Upper lobe of left lung (tissue), 6 donors: ENCODE measurements around the gene ABCF3. TPM values are rescaled to one million over a fixed set of nuclear protein-coding genes. Genes with fewer than 3 reads are reported as not detected.

ENCODE experiments used
- ATAC-seq, 2 donors: fragments of 200-7000 bp; cut with Tn5 transposase; one replicate each; pipeline ENCODE4 v1.9.1; 2022; ENCODE audit warnings: mild to moderate bottlenecking in 2 of 2, moderate library complexity in 2 of 2; ENCODE audit not compliant: low FRiP score in 2 of 2
- DNase-seq, 2 donors: peaks; one replicate each; pipeline ENCODE4 v3.0.0-alpha.2; 2019 to 2020
- H3K27ac ChIP-seq, 4 donors: fragments of 200-600 bp; sonication (generic); one replicate each; pipeline ENCODE4 v1.5.1; 2016 to 2019
- H3K27me3 ChIP-seq, 4 donors: fragments of 200-600 bp; sonication (generic); one replicate each; pipeline ENCODE4 v1.5.1; 2017 to 2019
- H3K36me3 ChIP-seq, 4 donors: fragments of 200-600 bp; sonication (generic); one replicate each; pipeline ENCODE4 v1.5.1; 2016 to 2019
- H3K4me1 ChIP-seq, 4 donors: fragments of 200-600 bp; sonication (generic); one replicate each; pipeline ENCODE4 v1.5.1; 2018 to 2019
- H3K4me3 ChIP-seq, 4 donors: fragments of 200-600 bp; sonication (generic); one replicate each; pipeline ENCODE4 v1.5.1; 2017 to 2019; ENCODE audit warnings: mild to moderate bottlenecking in 2 of 4, moderate library complexity in 1 of 4
- H3K9me3 ChIP-seq, 4 donors: fragments of 200-600 bp; sonication (generic); one replicate each; pipeline ENCODE4 v1.5.1; 2018 to 2019
- CTCF ChIP-seq, 6 experiments: fragments of 450-650 bp in 4 of 6; fragments of 200-600 bp in 2 of 6; sonication (generic) in 2 of 6; IDR thresholded peaks; one replicate each; pipeline ENCODE4 v1.5.1; 2016 to 2019; ENCODE audit warnings: antibody characterized with exemption in 6 of 6
- EP300 ChIP-seq, 4 donors: sonication (generic); formaldehyde crosslinking; IDR thresholded peaks; one replicate each; pipeline ENCODE4 v1.5.1; 2017; ENCODE audit warnings: antibody characterized with exemption in 4 of 4, control low read depth in 2 of 4
- POLR2A ChIP-seq, 4 donors: fragments of 450-650 bp; IDR thresholded peaks; one replicate each; pipeline ENCODE4 v1.5.1; 2016 to 2017; ENCODE audit warnings: antibody characterized with exemption in 4 of 4, mild to moderate bottlenecking in 2 of 4
- POLR2AphosphoS5 ChIP-seq, 2 donors: sonication (generic); formaldehyde crosslinking; IDR thresholded peaks; one replicate each; pipeline ENCODE4 v1.5.1; 2017; ENCODE audit warnings: antibody characterized with exemption in 2 of 2
- WGBS, 2 donors: methylation state at CpG; one replicate each; pipeline ENCODE4 v1.1.5; 2017 to 2018; 5-methylcytosine and 5-hydroxymethylcytosine counted together
- total RNA-seq, 6 donors: library from RNA; depleted of rRNA in 4 of 6; stranded (reverse); fragments of >200 nt in 4 of 6; gene quantifications; one replicate each; pipeline versions ENCODE4 v1.1.0 to v1.2.1, GENCODE V29; 2016 to 2021
- donor health status: DM: no; HTN: no; CAD: no; lungs with moderate emphysema.
- donor health status: DM: no; HTN: yes; CAD: no; lungs with severe emphysema.

The ABCF3 gene
- total RNA-seq, 6 donors from 2014 or later: 52.6 to 184 (median 73.1) TPM

GRCh38 chr3:184236636-184237035 is 50.6 kb downstream of the ABCF3 start:
- DNase-seq (no peak), ATAC-seq (no peak)
- TF ChIP-seq EP300 (IDR thresholded peaks at IDR 0.05): no peak
- no peak for TF ChIP-seq CTCF (IDR thresholded peaks at IDR 0.05)
- TF ChIP-seq POLR2A (IDR thresholded peaks at IDR 0.05): no peak
- TF ChIP-seq POLR2AphosphoS5 (IDR thresholded peaks at IDR 0.05): no peak
- Histone ChIP-seq H3K9me3 (no peaks in the 10 kb centered on the region), H3K4me3 (no peak overlapping the region), H3K27ac (no peak overlapping the region), H3K36me3 (no peaks in the 10 kb centered on the region), H3K27me3 (peaks cover 0 to 3% (median under 1%) of the 10 kb centered on the region in 4 donors), H3K4me1 (peaks cover 0 to 5% (median 2%) of the 10 kb centered on the region in 4 donors)
- 82 to 83% methylated on average over 3 of the region's 3 CpGs for WGBS, 2 donors

GRCh38 chr3:184237211-184237610 is 51.2 kb downstream of the ABCF3 start:
- ATAC-seq (no peak), DNase-seq (no peak)

DNA sequence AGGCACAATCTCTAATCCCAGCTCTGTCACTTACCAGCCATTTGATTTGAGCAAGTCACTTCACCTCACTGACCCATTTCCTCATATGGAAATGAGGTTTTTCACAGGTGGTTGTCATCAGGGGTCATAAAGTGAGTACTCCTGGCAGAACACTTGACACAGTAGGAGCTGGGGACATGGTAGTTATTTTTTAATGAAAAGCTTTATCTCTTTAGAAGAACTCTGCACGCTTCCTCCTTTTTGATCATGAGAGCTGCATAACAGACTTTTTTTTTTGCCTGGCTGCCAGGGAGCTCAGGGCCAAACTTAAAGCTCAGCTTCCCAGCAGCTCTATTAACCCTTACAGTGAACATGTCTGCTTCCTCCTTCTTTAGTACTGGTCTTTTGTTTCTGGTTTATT is 51.8 kb downstream of the ABCF3 start:
- no peak for DNase-seq
- TF ChIP-seq POLR2A (IDR thresholded peaks at IDR 0.05) (no peak), EP300 (IDR thresholded peaks at IDR 0.05) (no peak), POLR2AphosphoS5 (IDR thresholded peaks at IDR 0.05) (no peak), CTCF (IDR thresholded peaks at IDR 0.05) (no peak)
- Histone ChIP-seq H3K4me3 (no peak overlapping the region), H3K4me1 (peaks cover 0 to 8% (median 2%) of the 10 kb centered on the region in 4 donors), H3K36me3 (peaks cover 6 to 10% (median 7%) of the 10 kb centered on the region in 4 donors), H3K9me3 (no peaks in the 10 kb centered on the region), H3K27ac (no peak overlapping the region), H3K27me3 (peaks cover 0 to 3% (median 0%) of the 10 kb centered on the region in 4 donors)
- ATAC-seq: no peak
- 50 to 60% methylated on average over 1 of the region's 1 CpG for WGBS, 2 donors

More at GRCh38 chr3:184237211-184237610, 51.2 kb downstream of the ABCF3 start:
- peaks cover under 1 to 4% (median 1%) of the 10 kb centered on the region in 4 donors for H3K36me3 ChIP-seq
- TF ChIP-seq POLR2A (IDR thresholded peaks at IDR 0.05): no peak
- TF ChIP-seq EP300 (IDR thresholded peaks at IDR 0.05): no peak
- TF ChIP-seq POLR2AphosphoS5 (IDR thresholded peaks at IDR 0.05): no peak
- no peak for TF ChIP-seq CTCF (IDR thresholded peaks at IDR 0.05)
- WGBS, 2 donors: 81 to 92% methylated on average over 1 to 7 of the region's 7 CpGs
- H3K27ac ChIP-seq: no peak overlapping the region
- H3K4me1 ChIP-seq: peaks cover 0 to 8% (median 2%) of the 10 kb centered on the region in 4 donors
- H3K4me3 ChIP-seq: no peak overlapping the region
- peaks cover 0 to 3% (median 0%) of the 10 kb centered on the region in 4 donors for H3K27me3 ChIP-seq
- H3K9me3 ChIP-seq: no peaks in the 10 kb centered on the region

DNA sequence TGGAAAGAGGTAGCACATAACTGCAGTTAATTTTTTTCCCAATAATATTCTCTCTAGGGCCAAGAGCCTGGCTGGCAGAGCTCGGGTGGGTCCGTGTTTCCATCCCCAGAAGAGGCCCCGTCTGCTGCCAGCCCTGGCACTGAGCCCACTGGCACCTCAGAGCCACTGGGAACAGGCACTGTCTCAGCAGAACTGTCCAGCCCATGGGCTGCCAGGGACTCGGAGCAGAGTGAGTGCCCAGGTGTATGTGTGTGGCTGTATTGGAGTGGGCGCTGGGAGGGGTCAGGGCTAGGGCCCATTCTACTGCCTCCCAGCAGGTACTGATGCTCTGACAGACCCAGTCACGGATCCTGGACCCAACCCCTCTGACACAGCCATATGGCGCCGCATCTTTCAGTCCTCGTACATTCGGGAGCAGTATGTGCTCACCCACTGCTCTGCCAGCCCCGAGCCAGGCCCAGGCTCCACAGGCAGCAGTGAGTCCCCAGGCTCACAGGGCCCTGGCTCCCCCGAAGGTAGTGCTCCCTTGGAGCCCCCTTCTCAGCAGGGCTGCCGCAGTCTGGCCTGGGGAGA is 52.3 kb downstream of the ABCF3 start:
- ATAC-seq (no peak), DNase-seq (no peak)
- Histone ChIP-seq H3K4me1 (peaks cover 0 to 8% (median 2%) of the 10 kb centered on the region in 4 donors), H3K4me3 (no peak overlapping the region), H3K36me3 (peaks cover 6 to 15% (median 13%) of the 10 kb centered on the region in 4 donors), H3K27ac (no peak overlapping the region), H3K27me3 (peaks cover 0 to 3% (median 0%) of the 10 kb centered on the region in 4 donors), H3K9me3 (no peaks in the 10 kb centered on the region)
- no peak for TF ChIP-seq POLR2AphosphoS5 (IDR thresholded peaks at IDR 0.05)
- no peak for TF ChIP-seq EP300 (IDR thresholded peaks at IDR 0.05)
- no peak for TF ChIP-seq POLR2A (IDR thresholded peaks at IDR 0.05)
- no peak for TF ChIP-seq CTCF (IDR thresholded peaks at IDR 0.05)
- 47 to 73% methylated on average over 3 to 12 of the region's 13 CpGs for WGBS, 2 donors

- DNase-seq: no peak
- 93 to 96% methylated on average over 1 to 8 of the region's 8 CpGs for WGBS, 2 donors
- peaks cover 13 to 24% (median 21%) of the 10 kb centered on the region in 4 donors for H3K36me3 ChIP-seq
- no peak overlapping the region for H3K27ac ChIP-seq
- peaks cover 0 to 3% (median 0%) of the 10 kb centered on the region in 4 donors for H3K27me3 ChIP-seq
- TF ChIP-seq POLR2A (IDR thresholded peaks at IDR 0.05) (no peak), CTCF (IDR thresholded peaks at IDR 0.05) (no peak), EP300 (IDR thresholded peaks at IDR 0.05) (no peak), POLR2AphosphoS5 (IDR thresholded peaks at IDR 0.05) (no peak)
- no peak overlapping the region for H3K4me3 ChIP-seq
- no peak for ATAC-seq
- peaks cover 0 to 8% (median 2%) of the 10 kb centered on the region in 4 donors for H3K4me1 ChIP-seq
- H3K9me3 ChIP-seq: no peaks in the 10 kb centered on the region
Measured at GRCh38 chr3:184239221-184239620, 53.2 kb downstream of the ABCF3 start.
